ENCODE measurements around the gene FAF1.

The FAF1 gene

DNA sequence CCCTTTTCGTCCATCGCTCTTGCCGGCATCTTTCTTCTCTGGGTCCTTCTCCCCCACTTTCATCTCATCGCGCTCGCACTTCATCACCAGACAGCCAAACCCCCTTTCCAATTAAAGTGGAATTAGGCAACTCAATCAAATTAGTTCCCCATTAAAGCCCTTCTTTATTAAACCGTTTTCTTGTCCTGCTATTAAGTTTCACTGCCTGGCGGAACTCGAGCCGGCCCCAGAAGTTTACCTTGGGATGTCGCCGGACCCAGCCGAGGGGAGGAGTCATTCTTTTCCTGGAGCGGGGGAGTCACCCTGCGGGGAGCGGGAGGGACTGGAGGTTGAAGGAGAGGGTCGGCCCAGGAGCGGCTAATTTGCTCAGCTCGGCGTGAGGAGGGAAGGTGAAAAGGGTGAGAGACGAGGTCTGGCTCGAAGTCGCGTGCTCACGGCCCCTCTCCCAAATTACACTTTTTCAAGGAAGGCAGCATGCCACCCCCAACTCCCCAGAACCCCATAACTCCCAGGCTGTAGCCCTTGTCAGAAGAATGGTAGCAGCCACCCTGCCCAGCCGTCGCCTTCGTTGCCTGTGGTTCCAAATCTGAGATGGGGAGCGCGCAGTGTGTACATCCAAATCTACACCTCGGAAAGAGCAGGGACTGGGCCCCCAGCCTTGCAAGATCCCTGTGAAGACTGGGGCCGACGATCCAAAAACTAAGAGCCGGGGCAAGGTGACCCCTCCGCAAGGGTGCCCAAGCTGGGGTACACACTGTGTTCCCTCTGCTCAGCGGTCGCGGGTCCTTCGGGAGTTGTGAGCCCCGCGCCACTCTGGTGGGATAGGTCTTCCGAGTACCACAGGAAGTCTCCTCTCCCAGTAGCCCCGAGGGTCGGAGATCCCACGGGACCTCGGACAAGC, 543.3 kb downstream of the FAF1 start:
- TF ChIP-seq, protein P1, sequence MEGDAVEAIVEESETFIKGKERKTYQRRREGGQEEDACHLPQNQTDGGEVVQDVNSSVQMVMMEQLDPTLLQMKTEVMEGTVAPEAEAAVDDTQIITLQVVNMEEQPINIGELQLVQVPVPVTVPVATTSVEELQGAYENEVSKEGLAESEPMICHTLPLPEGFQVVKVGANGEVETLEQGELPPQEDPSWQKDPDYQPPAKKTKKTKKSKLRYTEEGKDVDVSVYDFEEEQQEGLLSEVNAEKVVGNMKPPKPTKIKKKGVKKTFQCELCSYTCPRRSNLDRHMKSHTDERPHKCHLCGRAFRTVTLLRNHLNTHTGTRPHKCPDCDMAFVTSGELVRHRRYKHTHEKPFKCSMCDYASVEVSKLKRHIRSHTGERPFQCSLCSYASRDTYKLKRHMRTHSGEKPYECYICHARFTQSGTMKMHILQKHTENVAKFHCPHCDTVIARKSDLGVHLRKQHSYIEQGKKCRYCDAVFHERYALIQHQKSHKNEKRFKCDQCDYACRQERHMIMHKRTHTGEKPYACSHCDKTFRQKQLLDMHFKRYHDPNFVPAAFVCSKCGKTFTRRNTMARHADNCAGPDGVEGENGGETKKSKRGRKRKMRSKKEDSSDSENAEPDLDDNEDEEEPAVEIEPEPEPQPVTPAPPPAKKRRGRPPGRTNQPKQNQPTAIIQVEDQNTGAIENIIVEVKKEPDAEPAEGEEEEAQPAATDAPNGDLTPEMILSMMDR (IDR thresholded peaks at IDR 0.05), result no peak

DNA sequence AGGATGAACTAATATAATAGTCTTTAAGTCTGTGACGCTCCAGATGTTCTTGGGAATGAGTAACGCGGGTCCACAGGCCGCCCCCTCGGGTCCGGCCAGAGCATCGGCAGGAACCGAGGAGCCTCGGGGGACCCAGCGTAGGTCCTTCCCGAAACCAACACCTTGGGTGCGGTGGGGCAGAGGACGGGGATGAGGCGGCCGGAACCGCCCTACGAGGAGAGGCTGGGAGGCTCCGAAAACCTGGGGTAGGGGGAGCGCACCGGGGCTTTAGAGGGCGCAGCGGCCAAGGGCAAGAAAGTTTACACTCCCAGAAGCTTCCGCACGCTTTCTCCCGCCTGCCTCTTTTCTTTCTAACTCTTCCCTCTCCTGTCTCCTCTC, 543.9 kb downstream of the FAF1 start:
- TF ChIP-seq, protein P1 (IDR thresholded peaks at IDR 0.05), result no peak

DNA sequence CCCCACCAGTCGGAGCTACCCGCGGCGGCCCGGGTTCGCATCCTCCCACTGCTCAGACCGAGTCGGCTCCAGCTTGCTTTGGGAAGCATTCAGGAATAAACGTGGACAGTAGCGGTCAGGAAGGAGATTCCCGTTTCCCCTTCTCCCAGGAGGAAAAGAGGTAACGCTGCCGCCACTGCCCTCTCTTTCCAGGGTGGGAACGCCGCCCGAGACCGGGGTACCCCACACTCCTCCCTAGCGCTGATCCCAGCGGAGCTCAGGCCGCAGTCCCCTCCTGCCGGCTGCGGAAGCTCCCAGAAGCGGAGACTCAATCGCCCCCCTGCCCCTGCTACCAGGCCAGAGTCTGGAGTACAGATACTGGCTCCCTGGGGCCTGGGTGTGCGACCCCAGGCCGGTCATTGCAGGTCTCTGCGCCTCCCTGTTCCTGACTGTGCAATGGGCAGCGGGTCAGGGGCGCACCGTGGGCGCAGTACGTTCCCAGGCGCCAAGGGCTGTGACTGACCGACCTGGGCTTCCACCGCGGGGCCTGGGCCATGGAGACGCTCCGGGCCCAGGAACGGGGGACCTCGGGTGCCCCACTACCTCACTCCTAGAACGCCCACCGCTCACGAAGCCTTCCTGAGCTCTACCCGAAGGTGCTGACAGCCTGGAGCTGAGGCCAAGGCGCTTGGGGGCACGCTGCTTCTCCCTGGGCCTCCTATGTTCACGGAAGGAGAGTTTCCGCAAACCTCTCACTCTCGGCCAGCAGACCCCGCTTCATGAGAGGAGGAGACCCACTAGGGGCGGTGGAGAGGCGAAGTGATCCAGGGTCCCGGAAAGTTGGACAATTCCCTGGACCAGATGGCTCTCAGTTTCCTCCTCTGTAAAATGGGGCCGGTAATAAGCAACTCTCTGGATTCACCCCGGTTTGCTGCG, 544.6 kb downstream of the FAF1 start:
- TF ChIP-seq, protein P1 (IDR thresholded peaks at IDR 0.05), result no peak

DNA sequence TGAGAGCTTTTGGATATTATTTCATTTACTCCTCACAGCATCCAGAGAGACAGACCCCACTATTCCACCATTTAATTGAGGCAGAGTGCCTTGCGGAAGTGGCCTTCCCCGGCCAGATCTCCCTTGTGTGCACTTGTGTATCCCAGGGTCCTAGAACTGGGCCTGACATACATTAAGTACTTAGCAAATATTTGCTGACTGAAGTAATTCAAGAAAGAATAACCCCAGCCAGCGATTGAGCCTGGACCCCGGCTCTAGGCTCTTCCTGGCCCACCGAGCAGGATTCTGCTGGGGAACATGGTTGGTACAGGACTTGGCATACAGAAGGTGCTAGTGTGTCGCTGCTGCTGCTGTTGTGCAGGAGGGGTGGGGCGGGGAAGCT, 545.2 kb downstream of the FAF1 start:
- TF ChIP-seq, protein P1 (IDR thresholded peaks at IDR 0.05), result no peak

DNA sequence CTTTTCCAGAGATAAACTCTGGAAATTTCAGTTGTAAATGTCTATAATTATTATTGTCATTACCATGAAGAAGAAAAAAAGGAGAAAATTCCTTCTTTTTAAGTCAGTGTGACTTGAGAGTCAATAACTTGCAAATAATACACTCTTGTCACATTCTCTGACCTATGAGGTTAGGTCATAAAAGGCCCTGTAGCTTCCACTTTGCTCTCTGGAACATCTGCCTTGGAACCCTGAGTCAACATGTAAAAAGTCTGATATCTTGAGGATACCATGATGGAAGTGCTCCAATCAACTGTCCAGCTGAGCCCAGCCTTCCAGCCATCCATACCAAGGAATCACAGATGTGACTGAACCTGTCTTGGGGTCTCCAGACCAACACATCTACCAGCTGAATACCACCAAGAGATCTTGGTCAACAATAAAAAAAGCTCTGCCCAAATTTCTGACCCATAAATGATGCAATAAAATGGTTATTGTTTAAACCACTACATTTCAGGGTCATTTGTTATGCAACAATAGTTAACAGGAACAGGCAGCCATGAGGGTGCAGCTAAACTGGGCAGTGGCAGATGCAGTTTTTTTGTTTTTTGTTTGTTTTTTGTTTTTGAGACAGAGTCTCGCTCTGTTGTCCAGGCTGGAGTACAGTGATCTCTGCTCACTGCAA, 547.1 kb downstream of the FAF1 start:
- TF ChIP-seq, protein P1 (IDR thresholded peaks at IDR 0.05), result no peak

DNA sequence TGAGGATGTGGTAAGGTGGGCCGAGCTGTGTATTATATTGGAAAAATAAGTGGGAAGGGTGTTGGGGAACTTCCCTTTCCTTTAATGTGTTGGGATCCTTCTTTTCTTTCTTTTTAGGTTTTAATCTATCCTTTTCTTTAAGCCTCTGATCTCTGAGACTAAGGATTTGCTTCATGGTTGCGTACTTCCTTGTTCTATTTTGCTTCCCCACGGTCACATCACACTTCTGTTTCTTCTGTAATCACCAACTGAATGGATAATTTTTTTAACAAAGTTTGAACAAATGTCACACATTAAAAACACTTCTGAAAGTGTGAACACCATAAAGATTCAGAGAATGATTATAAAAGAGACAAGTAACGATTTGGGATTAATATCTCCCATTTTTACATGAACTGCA, 554.3 kb downstream of the FAF1 start:
- TF ChIP-seq, protein P1 (IDR thresholded peaks at IDR 0.05), result no peak

DNA sequence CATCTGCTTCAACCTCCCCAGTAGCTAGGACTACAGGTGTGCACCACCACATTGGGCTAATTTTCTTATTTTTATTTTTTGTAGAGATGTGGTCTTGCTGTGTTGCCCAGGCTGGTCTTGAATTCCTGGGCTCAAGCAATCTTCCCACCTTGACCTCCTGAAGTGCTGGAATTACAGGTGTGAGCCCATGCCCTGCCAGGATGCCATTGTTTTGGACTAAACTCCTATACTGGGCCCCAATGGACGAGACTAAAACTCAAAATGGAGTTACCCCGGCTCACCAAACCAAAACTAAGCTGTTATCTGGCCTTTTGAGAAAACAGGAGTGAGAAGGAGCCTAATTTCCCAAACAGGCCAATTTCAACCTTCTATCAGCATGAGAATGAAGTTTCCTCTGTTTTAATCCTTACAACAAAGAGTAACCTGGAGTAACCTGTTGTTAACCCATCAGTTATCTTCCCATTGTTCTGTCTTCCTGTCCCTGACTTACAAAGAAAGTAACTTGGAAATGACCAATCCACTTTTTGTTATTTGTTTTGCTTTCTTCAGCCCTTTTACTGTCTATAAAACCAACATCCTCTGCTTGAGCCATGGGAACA, 566.4 kb downstream of the FAF1 start:
- TF ChIP-seq, protein P1 (IDR thresholded peaks at IDR 0.05), result no peak
